Articular chondrocyte of knee joint (primary cell): Measurements from ENCODE around the gene BFAR. TPM values are rescaled to one million over a fixed set of nuclear protein-coding genes. Genes with fewer than 3 reads are reported as not detected.

Experiments used
- small RNA-seq: library from RNA; depleted of rRNA; stranded (forward); fragments of <200 nt; gene quantifications from one replicate; pipeline ENCODE3, GENCODE V24; 2012
- total RNA-seq: library from RNA; depleted of rRNA; stranded (reverse); fragments of >200 nt; gene quantifications from 2 replicates; pipeline ENCODE4 v1.2.3, GENCODE V29; 2012

BFAR gene, protein sequence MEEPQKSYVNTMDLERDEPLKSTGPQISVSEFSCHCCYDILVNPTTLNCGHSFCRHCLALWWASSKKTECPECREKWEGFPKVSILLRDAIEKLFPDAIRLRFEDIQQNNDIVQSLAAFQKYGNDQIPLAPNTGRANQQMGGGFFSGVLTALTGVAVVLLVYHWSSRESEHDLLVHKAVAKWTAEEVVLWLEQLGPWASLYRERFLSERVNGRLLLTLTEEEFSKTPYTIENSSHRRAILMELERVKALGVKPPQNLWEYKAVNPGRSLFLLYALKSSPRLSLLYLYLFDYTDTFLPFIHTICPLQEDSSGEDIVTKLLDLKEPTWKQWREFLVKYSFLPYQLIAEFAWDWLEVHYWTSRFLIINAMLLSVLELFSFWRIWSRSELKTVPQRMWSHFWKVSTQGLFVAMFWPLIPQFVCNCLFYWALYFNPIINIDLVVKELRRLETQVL
- total RNA-seq: 98.4 and 122 TPM in 2 replicates

GRCh38 chr16:14632693-14633569 lies at the start of gene BFAR:
BFAR (plus strand) TSS chr16:14632951; CDS start chr16:14644347, 11,396 bp downstream.

DNA sequence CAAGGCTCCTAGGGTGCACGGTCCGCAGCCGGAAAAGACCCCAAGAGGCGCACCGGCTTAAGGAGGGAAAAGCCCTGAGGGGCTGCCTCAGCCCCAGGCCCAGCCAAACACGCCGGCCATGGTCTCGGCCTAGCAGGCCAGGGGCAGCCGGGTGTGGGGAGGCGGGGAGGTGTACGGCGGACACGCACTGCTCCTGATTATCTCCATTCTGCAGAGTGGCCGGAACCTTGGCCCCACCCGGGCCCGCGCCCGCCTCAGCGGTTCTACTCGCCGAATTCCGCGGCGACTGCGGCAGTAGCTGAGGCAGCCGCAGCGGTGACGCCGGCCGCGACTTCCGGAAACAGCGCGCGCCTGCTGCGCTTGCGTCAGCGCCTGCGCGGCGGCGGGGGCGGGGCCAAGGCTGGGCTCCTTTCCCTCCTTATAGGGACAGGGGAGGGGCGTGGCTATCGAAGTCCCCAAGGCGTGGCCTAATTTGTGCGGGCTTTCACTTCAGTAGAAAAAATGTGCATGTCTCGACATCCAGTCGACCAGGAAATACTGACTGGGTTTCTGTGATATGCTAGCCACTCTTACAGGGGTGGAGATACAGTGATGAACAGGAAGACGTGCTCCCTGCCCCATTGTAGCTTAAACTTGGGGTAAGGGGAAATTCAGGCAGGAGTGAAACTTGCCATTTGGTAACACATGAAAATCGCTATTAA lies 2.7 kb upstream of the BFAR start, which contains the start of gene PARN:
TSS of gene PARN (minus strand) at position 342 of the 701 bp plus-strand sequence. CDS start at position 207, 135 bp downstream.

DNA sequence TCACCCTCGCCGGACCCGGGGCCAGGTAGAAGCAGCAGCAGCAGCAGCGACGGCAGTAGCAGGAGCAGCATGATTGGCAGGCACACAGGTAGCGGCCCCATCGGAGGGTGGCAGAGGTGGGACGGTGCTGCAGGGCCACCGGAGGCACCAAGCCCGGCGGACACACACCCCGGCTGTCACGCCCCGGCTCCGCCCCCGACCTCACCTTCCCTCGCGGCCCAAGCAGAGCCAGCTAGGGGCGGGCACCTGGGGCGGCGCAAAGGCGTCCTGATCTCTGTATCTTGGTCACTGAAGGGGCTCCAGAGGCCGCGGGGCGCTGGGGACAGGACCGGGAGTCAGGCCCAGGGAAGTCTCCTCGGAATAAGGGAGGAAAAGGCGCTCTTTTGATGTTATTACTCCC lies 61.4 kb downstream of the BFAR start, which contains the start of gene PLA2G10:
TSS of gene PLA2G10 (minus strand) at position 180 of the 400 bp plus-strand sequence. CDS start at position 101, 79 bp downstream.

DNA sequence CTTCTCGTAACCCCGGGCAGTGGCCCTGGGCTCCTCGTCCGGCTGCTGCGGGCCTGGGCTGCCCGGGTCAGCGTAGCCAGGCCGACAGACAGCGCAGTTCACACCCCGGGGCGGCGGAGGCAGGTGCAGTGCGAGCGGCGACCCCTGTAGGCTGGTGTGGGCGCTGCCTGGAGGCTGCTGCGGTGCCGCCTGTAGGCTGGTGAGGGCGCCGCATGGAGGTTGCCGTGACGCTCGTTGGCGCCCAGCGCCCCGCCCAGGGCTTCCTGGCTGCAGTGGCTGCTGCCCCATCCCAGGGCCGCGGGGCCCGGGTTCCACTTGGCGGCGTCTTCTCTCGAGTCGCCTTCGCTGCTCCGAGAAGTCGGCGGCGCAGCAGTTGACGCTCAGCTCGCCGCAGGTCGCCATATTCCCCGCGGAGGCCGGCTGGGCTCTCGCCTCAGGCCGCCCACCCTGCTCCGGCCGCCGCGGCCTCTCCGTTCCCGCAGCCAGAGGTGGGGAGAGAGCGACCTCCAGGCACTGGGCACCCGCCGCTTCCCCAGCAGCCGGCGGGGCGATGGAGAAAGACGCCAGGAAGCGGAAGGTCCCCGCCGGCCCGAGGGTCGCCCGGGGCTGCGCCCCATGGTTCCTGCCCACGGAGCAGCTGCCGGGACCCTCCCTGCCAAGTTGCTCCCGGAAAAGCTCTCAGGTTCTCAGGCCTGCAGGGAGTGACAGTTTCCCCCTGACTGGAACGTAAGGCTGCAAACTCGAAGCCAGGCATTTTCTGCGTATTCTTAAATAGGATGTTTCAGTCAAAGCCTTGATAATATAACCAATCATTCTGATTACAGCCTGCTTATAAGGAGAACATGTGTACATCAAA lies 70.6 kb downstream of the BFAR start, which contains the start of gene NPIPA3:
TSS of gene NPIPA3 (plus strand) at position 256 of the 856 bp plus-strand sequence. CDS start 5,533 bp downstream, outside the sequence.

Small RNA genes lying within 50 kb of the gene (small RNA-seq; reads per million reads assigned to genes)
- not detected for gene RN7SL274P
- not detected for gene RNU7-125P

Other genes with a start within 250 kb of the BFAR start
- 42.9 and 45.3 TPM in 2 replicates for gene PARN, start 2.7 kb upstream of the BFAR start, total RNA-seq
- not detected in 2 replicates for gene PLA2G10, start 61.4 kb downstream of the BFAR start, total RNA-seq
- 0.22 and 0.52 TPM in 2 replicates for gene NPIPA3, start 70.5 kb downstream of the BFAR start, total RNA-seq
- gene NPIPA2, start 109.6 kb downstream of the BFAR start, total RNA-seq: 0.22 and 0.52 TPM in 2 replicates
- 113 and 206 TPM in 2 replicates for gene NOMO1, start 200.8 kb downstream of the BFAR start, total RNA-seq